ENCODE results near the gene VIT.
A peak's percentile ranks its signal among the peaks of the same experiment; 100 is the strongest.

The VIT gene

GRCh38 chr2:36663851-36664695 lies 32.4 kb upstream of the VIT start:
- Histone ChIP-seq H3K27me3 (no peaks in the 10 kb centered on the region), H3K27ac (no peak overlapping the region), H3K36me3 (no peaks in the 10 kb centered on the region), H3K9me3 (no peaks in the 10 kb centered on the region), H3K4me3 (no peak overlapping the region), H3K4me1 (peaks cover 0 to 10% (median 1%) of the 10 kb centered on the region in 4 donors)
- peak; percentile 75 to 80 for TF ChIP-seq CTCF (IDR thresholded peaks at IDR 0.05)
- intact Hi-C loops (cut with DNase I; ENCODE audit: low total_unique reads) = loop anchor here (5.0 kb wide), 1 partner anchor 317 kb away; no protein-coding TSS in a partner anchor
- DNase-seq = no peak

- intact Hi-C loops (cut with DNase I; ENCODE audit: low total_unique reads) = loop anchor here (5.0 kb wide), 1 partner anchor 317 kb away; no protein-coding TSS in a partner anchor
- Histone ChIP-seq H3K27ac (no peak overlapping the region), H3K9me3 (no peaks in the 10 kb centered on the region), H3K27me3 (no peaks in the 10 kb centered on the region), H3K36me3 (no peaks in the 10 kb centered on the region), H3K4me3 (no peak overlapping the region), H3K4me1 (peaks cover 0 to 6% (median 1%) of the 10 kb centered on the region in 4 donors)
- DNase-seq = no peak
- TF ChIP-seq CTCF (IDR thresholded peaks at IDR 0.05) = no peak
Measured at GRCh38 chr2:36664696-36665076, 31.8 kb upstream of the VIT start.

GRCh38 chr2:36667931-36668330 lies 28.6 kb upstream of the VIT start:
- Histone ChIP-seq H3K36me3 (no peaks in the 10 kb centered on the region), H3K9me3 (no peaks in the 10 kb centered on the region), H3K27ac (no peak overlapping the region), H3K4me1 (peaks cover 0 to 3% (median 0%) of the 10 kb centered on the region in 4 donors), H3K27me3 (no peaks in the 10 kb centered on the region), H3K4me3 (no peak overlapping the region)
- no peak for TF ChIP-seq CTCF (IDR thresholded peaks at IDR 0.05)
- intact Hi-C loops (cut with DNase I; ENCODE audit: low total_unique reads) = no loop called here
- DNase-seq = peak in 1 of 2 donors; percentile 29

- H3K27ac ChIP-seq = no peak overlapping the region
- no peaks in the 10 kb centered on the region for H3K36me3 ChIP-seq
- H3K4me3 ChIP-seq = no peak overlapping the region
- intact Hi-C loops (cut with DNase I; ENCODE audit: low total_unique reads) = no loop called here
- no peaks in the 10 kb centered on the region for H3K27me3 ChIP-seq
- no peak for TF ChIP-seq CTCF (IDR thresholded peaks at IDR 0.05)
- no peak for DNase-seq
- no peaks in the 10 kb centered on the region for H3K4me1 ChIP-seq
- no peaks in the 10 kb centered on the region for H3K9me3 ChIP-seq
Measured at GRCh38 chr2:36670881-36671595, 25.5 kb upstream of the VIT start.

DNA sequence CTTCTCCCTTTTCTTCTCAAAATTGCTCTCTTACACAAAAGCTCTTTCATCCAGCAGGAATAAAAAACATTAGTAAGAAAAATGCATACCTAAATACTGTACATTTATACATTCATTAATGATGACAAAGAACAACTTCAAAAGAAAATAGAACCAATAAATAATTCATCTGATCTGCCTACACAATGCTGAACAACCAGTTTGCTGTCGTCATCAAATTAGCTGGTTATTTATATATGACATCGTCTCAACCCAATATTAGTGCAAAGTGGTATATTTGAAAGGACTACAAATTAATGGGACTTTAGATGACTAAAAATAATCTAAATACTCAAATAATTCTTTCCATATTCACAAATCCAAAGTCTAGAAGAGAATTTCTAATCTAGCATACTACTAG lies 24.8 kb upstream of the VIT start:
- Histone ChIP-seq H3K9me3 (no peaks in the 10 kb centered on the region), H3K27me3 (no peaks in the 10 kb centered on the region), H3K27ac (no peak overlapping the region), H3K4me3 (no peak overlapping the region), H3K36me3 (no peaks in the 10 kb centered on the region), H3K4me1 (no peaks in the 10 kb centered on the region)
- DNase-seq = no peak
- intact Hi-C loops (cut with DNase I; ENCODE audit: low total_unique reads) = no loop called here
- TF ChIP-seq CTCF (IDR thresholded peaks at IDR 0.05) = no peak
